Testis (tissue), 2 donors: Measurements from ENCODE around the gene FBXW9.

Experiments
- CTCF ChIP-seq, 3 experiments: fragments of 450-650 bp in 2 of 3; fragments of 200-600 bp in 1 of 3; sonication (generic) in 1 of 3; IDR thresholded peaks; one replicate each; pipeline ENCODE4 v1.5.1; 2016 to 2019; ENCODE audit warnings: antibody characterized with exemption in 3 of 3, mild to moderate bottlenecking in 2 of 3, moderate library complexity in 1 of 3
- POLR2A ChIP-seq: fragments of 450-650 bp; IDR thresholded peaks from one replicate; pipeline ENCODE4 v1.6.1; 2017; ENCODE audit warnings: antibody characterized with exemption, mild to moderate bottlenecking, moderate library complexity

- TF ChIP-seq CTCF (IDR thresholded peaks at IDR 0.05) (no peak), POLR2A (no peak)
Measured at GRCh38 chr19:12689581-12690216, 6.7 kb downstream of the FBXW9 start.
